Measurements from ENCODE around the gene ZBTB44.

Gene ZBTB44, protein sequence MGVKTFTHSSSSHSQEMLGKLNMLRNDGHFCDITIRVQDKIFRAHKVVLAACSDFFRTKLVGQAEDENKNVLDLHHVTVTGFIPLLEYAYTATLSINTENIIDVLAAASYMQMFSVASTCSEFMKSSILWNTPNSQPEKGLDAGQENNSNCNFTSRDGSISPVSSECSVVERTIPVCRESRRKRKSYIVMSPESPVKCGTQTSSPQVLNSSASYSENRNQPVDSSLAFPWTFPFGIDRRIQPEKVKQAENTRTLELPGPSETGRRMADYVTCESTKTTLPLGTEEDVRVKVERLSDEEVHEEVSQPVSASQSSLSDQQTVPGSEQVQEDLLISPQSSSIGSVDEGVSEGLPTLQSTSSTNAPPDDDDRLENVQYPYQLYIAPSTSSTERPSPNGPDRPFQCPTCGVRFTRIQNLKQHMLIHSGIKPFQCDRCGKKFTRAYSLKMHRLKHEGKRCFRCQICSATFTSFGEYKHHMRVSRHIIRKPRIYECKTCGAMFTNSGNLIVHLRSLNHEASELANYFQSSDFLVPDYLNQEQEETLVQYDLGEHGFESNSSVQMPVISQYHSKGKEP

DNA sequence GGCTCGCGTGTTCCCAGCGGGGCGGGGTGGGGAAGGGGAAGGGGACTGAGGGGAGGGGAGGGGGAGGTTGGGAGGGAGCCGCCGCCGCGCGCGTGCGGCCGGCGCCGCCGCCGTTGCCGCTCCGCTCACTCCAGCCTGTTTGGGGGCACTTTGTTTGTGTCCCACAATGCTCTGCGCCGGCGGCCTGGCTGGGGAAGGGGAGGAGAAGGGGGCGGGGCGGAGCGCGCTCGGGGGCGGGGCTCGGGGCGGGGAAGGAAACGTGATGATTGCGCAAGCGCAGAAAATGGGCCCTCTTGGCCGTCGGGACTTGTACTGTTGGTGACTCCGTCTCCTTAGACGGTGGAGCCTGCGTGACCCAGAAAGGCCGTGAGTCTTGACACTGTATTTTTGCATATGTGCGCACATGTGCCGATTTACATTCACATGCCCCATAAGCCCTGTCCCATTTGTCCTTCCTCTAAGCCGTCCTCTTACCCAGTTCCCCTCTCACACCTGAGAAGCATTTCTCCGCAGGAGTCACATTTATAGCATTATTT, at the start of gene ZBTB44:
ZBTB44 (minus strand) TSS at position 168 of the 536 bp plus-strand sequence. CDS start 53,044 bp downstream, outside the sequence.
- peak within 1 kb of the TSS; percentile 95 for H3K4me3 ChIP-seq (ENCODE audit: control insufficient read depth, low read depth, low read length)
- DNase-seq (ENCODE audit: low read depth), result peak; percentile 37
- TF ChIP-seq, protein P1, sequence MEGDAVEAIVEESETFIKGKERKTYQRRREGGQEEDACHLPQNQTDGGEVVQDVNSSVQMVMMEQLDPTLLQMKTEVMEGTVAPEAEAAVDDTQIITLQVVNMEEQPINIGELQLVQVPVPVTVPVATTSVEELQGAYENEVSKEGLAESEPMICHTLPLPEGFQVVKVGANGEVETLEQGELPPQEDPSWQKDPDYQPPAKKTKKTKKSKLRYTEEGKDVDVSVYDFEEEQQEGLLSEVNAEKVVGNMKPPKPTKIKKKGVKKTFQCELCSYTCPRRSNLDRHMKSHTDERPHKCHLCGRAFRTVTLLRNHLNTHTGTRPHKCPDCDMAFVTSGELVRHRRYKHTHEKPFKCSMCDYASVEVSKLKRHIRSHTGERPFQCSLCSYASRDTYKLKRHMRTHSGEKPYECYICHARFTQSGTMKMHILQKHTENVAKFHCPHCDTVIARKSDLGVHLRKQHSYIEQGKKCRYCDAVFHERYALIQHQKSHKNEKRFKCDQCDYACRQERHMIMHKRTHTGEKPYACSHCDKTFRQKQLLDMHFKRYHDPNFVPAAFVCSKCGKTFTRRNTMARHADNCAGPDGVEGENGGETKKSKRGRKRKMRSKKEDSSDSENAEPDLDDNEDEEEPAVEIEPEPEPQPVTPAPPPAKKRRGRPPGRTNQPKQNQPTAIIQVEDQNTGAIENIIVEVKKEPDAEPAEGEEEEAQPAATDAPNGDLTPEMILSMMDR (IDR thresholded peaks at IDR 0.05; ENCODE audit: control insufficient read depth, insufficient read depth, low read depth, low read length, missing control alignments), result no peak

DNA sequence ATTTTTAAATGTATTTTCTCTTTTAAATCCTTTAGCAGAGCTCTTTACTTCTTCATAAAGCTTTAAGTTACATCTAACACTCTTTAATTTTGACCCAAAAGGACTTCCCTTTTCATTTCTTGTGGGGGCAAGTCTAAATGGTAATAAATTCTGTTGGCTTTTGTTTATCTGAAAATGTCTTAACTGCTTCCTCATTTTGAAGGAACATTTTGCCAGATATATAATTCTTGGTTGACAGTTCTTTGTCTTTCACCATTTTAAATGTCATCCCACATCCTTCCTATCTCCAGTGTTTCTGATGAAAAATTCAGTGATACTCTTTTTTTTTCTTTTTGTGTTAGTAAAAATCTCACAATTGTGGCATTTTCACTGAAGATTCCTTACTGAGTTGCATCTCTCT, 44.7 kb upstream of the ZBTB44 start:
- no peak for DNase-seq (ENCODE audit: low read depth)
- TF ChIP-seq, protein P1 (IDR thresholded peaks at IDR 0.05; ENCODE audit: control insufficient read depth, insufficient read depth, low read depth, low read length, missing control alignments), result no peak

DNA sequence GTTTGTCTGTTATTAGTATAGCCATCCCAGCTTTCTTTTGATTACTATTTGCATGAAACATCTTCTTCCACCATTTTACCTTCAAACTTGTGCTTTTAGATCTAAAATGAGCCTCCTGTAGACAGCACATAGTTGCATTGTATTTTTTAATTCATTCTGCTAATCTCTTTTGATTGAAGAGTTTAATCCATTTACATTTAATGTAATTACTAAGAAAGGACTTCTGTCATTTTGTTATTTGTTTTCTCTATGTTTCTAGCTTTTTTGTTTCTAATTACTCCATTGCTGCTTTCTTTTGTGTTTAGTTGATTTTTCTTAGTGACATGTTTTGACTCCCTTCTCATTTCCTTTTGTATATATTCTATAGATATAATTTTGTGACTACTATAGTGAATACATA, 43.7 kb upstream of the ZBTB44 start:
- H3K4me3 ChIP-seq (ENCODE audit: control insufficient read depth, low read depth, low read length), result no peak overlapping the region
- TF ChIP-seq, protein P1 (IDR thresholded peaks at IDR 0.05; ENCODE audit: control insufficient read depth, insufficient read depth, low read depth, low read length, missing control alignments), result no peak
- DNase-seq (ENCODE audit: low read depth), result no peak

More for the DNA sequence above, 44.7 kb upstream of the ZBTB44 start:
- H3K4me3 ChIP-seq (ENCODE audit: control insufficient read depth, low read depth, low read length), result no peak overlapping the region

DNA sequence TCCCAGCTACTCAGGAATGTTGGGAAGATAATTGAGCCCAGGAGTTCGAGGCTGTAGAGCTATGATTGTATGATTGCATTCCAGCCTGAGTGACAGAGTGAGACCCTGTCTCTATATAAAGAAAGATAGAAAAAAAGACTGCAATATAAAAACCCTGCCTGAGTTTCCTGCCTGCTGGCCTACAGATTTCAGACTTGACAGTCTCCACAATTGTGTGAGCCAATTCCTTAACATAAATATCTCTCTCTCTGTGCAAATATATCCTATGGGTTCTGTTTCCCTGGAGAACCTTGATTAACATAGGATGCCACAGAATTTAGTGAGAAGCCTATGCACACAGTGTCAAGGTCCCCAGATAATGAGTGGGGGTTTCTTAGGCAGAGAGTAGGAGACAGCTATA, 32.5 kb upstream of the ZBTB44 start:
- no peak for DNase-seq (ENCODE audit: low read depth)
- TF ChIP-seq, protein P1 (IDR thresholded peaks at IDR 0.05; ENCODE audit: control insufficient read depth, insufficient read depth, low read depth, low read length, missing control alignments), result no peak
- H3K4me3 ChIP-seq (ENCODE audit: control insufficient read depth, low read depth, low read length), result no peak overlapping the region

DNA sequence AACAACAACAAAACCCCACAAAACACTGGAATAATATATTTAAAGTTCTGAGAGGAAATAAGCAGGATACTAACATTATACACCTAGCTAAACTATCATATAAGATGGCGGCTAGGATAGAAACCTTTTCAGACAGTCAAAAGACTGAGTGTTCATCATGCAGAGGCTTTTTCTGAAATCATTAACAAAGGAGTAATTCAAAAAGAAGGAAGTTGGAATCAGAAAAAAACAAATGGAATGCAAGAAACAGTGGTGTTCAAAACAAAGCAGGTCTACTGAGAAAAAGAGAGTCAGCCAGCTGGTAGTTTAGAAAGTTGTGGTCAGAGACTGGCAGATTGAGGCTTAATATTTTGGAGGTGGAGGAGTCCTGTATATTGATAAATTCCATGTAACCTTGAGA, 30.1 kb upstream of the ZBTB44 start:
- H3K4me3 ChIP-seq (ENCODE audit: control insufficient read depth, low read depth, low read length), result no peak overlapping the region
- TF ChIP-seq, protein P1 (IDR thresholded peaks at IDR 0.05; ENCODE audit: control insufficient read depth, insufficient read depth, low read depth, low read length, missing control alignments), result no peak
- no peak for DNase-seq (ENCODE audit: low read depth)

DNA sequence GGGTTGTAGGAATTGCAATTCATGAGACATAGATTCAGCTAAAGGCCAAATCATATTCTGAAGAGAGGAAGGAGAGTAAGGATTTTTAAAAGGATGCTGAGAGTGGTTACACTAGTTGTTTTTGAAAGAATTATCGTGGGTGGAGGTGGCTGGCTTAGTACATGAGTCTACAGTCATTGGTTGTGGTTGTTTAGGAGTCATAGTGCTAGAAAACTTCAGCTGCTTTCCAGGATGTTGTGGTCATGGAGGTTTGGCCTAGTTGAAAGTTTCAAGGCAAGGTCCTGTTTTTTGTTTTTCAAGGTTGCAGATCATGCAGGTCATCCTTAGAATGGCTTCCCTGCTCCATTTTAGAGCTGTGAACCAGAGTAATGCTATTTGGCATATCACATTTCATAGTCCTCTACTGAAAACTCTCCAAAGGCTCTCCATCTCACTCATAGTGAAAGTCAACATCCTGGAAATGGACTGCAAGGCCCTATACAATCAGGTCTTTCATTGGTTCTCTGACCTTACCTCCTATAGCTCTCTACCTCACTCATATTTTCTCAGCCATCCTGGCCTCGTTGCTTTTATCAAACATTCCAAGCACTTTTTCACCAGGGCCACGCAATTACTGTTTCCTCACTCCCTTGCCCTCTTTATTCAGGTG, 26.1 kb upstream of the ZBTB44 start:
- TF ChIP-seq, protein P1 (IDR thresholded peaks at IDR 0.05; ENCODE audit: control insufficient read depth, insufficient read depth, low read depth, low read length, missing control alignments), result no peak
- no peak for DNase-seq (ENCODE audit: low read depth)
- H3K4me3 ChIP-seq (ENCODE audit: control insufficient read depth, low read depth, low read length), result no peak overlapping the region

Measured in AG09309 (cell line).